ENCODE data around the gene KRT32. TPM values are rescaled to one million over a fixed set of nuclear protein-coding genes. Genes with fewer than 3 reads are reported as not detected.

The KRT32 gene
- not detected for polyA plus RNA-seq

- no peaks in the 10 kb centered on the region for H3K9me3 Mint-ChIP-seq
- H3K27me3 Mint-ChIP-seq (ENCODE audit: low read depth in 3 of 3) = peaks cover under 1 to 4% (median 3%) of the 10 kb centered on the region in 3 donors
- DNase-seq = no peak
- no peaks in the 10 kb centered on the region for H3K36me3 Mint-ChIP-seq
- no peak within 1 kb of the TSS for H3K4me3 Mint-ChIP-seq
- H3K27ac Mint-ChIP-seq = no peak within 1 kb of the TSS
- H3K4me1 Mint-ChIP-seq = no peaks in the 10 kb centered on the region
Observed at GRCh38 chr17:41466988-41467387, at the start of gene KRT32. Gene KRT32, minus strand, starts transcription at chr17:41467386. Its CDS starts 61 bp downstream, at chr17:41467325.

- H3K9me3 Mint-ChIP-seq = no peaks in the 10 kb centered on the region
- peaks cover 2 to 9% (median 4%) of the 10 kb centered on the region in 3 donors for H3K27me3 Mint-ChIP-seq (ENCODE audit: low read depth in 3 of 3)
- no peak for DNase-seq
- no peaks in the 10 kb centered on the region for H3K36me3 Mint-ChIP-seq
- H3K4me1 Mint-ChIP-seq = no peaks in the 10 kb centered on the region
- no peak overlapping the region for H3K4me3 Mint-ChIP-seq
- no peak overlapping the region for H3K27ac Mint-ChIP-seq
Observed at GRCh38 chr17:41516830-41517283, 49.7 kb upstream of the KRT32 start.

- no peaks in the 10 kb centered on the region for H3K4me1 Mint-ChIP-seq
Observed at GRCh38 chr17:41516147-41516829, 49.1 kb upstream of the KRT32 start.

GRCh38 chr17:41513168-41513547, 46.0 kb upstream of the KRT32 start:
- H3K4me3 Mint-ChIP-seq = no peak overlapping the region
- no peak for DNase-seq
- H3K27ac Mint-ChIP-seq = no peak overlapping the region
- no peaks in the 10 kb centered on the region for H3K36me3 Mint-ChIP-seq
- peaks cover 2 to 7% (median 6%) of the 10 kb centered on the region in 3 donors for H3K27me3 Mint-ChIP-seq (ENCODE audit: low read depth in 3 of 3)
- no peaks in the 10 kb centered on the region for H3K4me1 Mint-ChIP-seq
- no peaks in the 10 kb centered on the region for H3K9me3 Mint-ChIP-seq

More at GRCh38 chr17:41516147-41516829, 49.1 kb upstream of the KRT32 start:
- Mint-ChIP-seq H3K27me3 (ENCODE audit: low read depth in 3 of 3) (peaks cover 2 to 8% (median 4%) of the 10 kb centered on the region in 3 donors), H3K27ac (no peak overlapping the region), H3K4me3 (no peak overlapping the region), H3K9me3 (no peaks in the 10 kb centered on the region), H3K36me3 (no peaks in the 10 kb centered on the region)
- no peak for DNase-seq

- DNase-seq = no peak
- H3K9me3 Mint-ChIP-seq = no peaks in the 10 kb centered on the region
- no peaks in the 10 kb centered on the region for H3K36me3 Mint-ChIP-seq
- H3K4me1 Mint-ChIP-seq = no peaks in the 10 kb centered on the region
- H3K4me3 Mint-ChIP-seq = no peak overlapping the region
- no peak overlapping the region for H3K27ac Mint-ChIP-seq
- H3K27me3 Mint-ChIP-seq (ENCODE audit: low read depth in 3 of 3) = peaks cover 2 to 7% (median 6%) of the 10 kb centered on the region in 3 donors
Observed at GRCh38 chr17:41512546-41513167, 45.5 kb upstream of the KRT32 start.

- Mint-ChIP-seq H3K9me3 (no peaks in the 10 kb centered on the region), H3K4me3 (no peak overlapping the region), H3K27ac (no peak overlapping the region), H3K4me1 (no peaks in the 10 kb centered on the region), H3K27me3 (ENCODE audit: low read depth in 3 of 3) (peaks cover 2 to 7% (median 6%) of the 10 kb centered on the region in 3 donors), H3K36me3 (no peaks in the 10 kb centered on the region)
- no peak for DNase-seq
Observed at GRCh38 chr17:41511716-41512115, 44.5 kb upstream of the KRT32 start.

GRCh38 chr17:41511116-41511515, 43.9 kb upstream of the KRT32 start:
- peaks cover 2 to 7% (median 6%) of the 10 kb centered on the region in 3 donors for H3K27me3 Mint-ChIP-seq (ENCODE audit: low read depth in 3 of 3)
- DNase-seq = no peak
- H3K9me3 Mint-ChIP-seq = no peaks in the 10 kb centered on the region
- no peak overlapping the region for H3K27ac Mint-ChIP-seq
- H3K4me1 Mint-ChIP-seq = no peaks in the 10 kb centered on the region
- no peaks in the 10 kb centered on the region for H3K36me3 Mint-ChIP-seq
- no peak overlapping the region for H3K4me3 Mint-ChIP-seq

GRCh38 chr17:41510251-41511065, 43.3 kb upstream of the KRT32 start:
- no peak for DNase-seq
- no peak overlapping the region for H3K27ac Mint-ChIP-seq
- no peaks in the 10 kb centered on the region for H3K9me3 Mint-ChIP-seq
- H3K4me3 Mint-ChIP-seq = no peak overlapping the region
- H3K27me3 Mint-ChIP-seq (ENCODE audit: low read depth in 3 of 3) = peaks cover 2 to 10% (median 6%) of the 10 kb centered on the region in 3 donors
- no peaks in the 10 kb centered on the region for H3K36me3 Mint-ChIP-seq
- no peaks in the 10 kb centered on the region for H3K4me1 Mint-ChIP-seq

- Mint-ChIP-seq H3K27me3 (ENCODE audit: low read depth in 3 of 3) (peaks cover 0 to 6% (median 4%) of the 10 kb centered on the region in 3 donors), H3K4me1 (no peaks in the 10 kb centered on the region), H3K27ac (no peak overlapping the region), H3K4me3 (no peak overlapping the region), H3K9me3 (no peaks in the 10 kb centered on the region), H3K36me3 (no peaks in the 10 kb centered on the region)
- no peak for DNase-seq
Observed at GRCh38 chr17:41507315-41507880, 40.2 kb upstream of the KRT32 start.

- Mint-ChIP-seq H3K36me3 (no peaks in the 10 kb centered on the region), H3K27ac (no peak overlapping the region)
Observed at GRCh38 chr17:41505809-41506767, 38.9 kb upstream of the KRT32 start.

GRCh38 chr17:41505007-41505808, 38.0 kb upstream of the KRT32 start, which contains the start of gene KRT13:
Gene KRT13, minus strand, starts transcription at chr17:41505612. Its CDS starts 62 bp downstream, at chr17:41505550.
- Mint-ChIP-seq H3K9me3 (no peaks in the 10 kb centered on the region), H3K27ac (no peak within 1 kb of the TSS), H3K27me3 (ENCODE audit: low read depth in 3 of 3) (peaks cover 0 to 5% (median 4%) of the 10 kb centered on the region in 3 donors), H3K36me3 (no peaks in the 10 kb centered on the region), H3K4me1 (no peaks in the 10 kb centered on the region), H3K4me3 (no peak within 1 kb of the TSS)
- DNase-seq = no peak

More at GRCh38 chr17:41505809-41506767, 38.9 kb upstream of the KRT32 start:
- Mint-ChIP-seq H3K4me1 (no peaks in the 10 kb centered on the region), H3K27me3 (ENCODE audit: low read depth in 3 of 3) (peaks cover 0 to 6% (median 3%) of the 10 kb centered on the region in 3 donors), H3K9me3 (no peaks in the 10 kb centered on the region), H3K4me3 (no peak overlapping the region)
- DNase-seq = no peak

GRCh38 chr17:41504246-41504977, 37.2 kb upstream of the KRT32 start:
- peaks cover 0 to 5% (median 4%) of the 10 kb centered on the region in 3 donors for H3K27me3 Mint-ChIP-seq (ENCODE audit: low read depth in 3 of 3)

More at GRCh38 chr17:41504246-41504977, 37.2 kb upstream of the KRT32 start:
- Mint-ChIP-seq H3K4me1 (no peaks in the 10 kb centered on the region), H3K9me3 (no peaks in the 10 kb centered on the region), H3K36me3 (no peaks in the 10 kb centered on the region), H3K27ac (no peak overlapping the region), H3K4me3 (no peak overlapping the region)
- no peak for DNase-seq
